Suprapubic skin (tissue), 4 donors: ENCODE results near the gene TMEM174. TPM values are rescaled to one million over a fixed set of nuclear protein-coding genes. Genes with fewer than 3 reads are reported as not detected.

ENCODE experiments used
- DNase-seq, 2 donors: peaks; one replicate each; pipeline ENCODE4 v3.0.0-alpha.2; 2019; ENCODE audit warnings: low spot score in 2 of 2
- H3K27ac ChIP-seq: fragments of 200-600 bp; sonication (generic); one replicate; pipeline ENCODE4 v1.5.1; 2019
- H3K27me3 ChIP-seq: fragments of 200-600 bp; sonication (generic); one replicate; pipeline ENCODE4 v1.5.1; 2019
- H3K36me3 ChIP-seq: fragments of 200-600 bp; sonication (generic); one replicate; pipeline ENCODE4 v1.5.1; 2019
- H3K4me1 ChIP-seq: fragments of 200-600 bp; sonication (generic); one replicate; pipeline ENCODE4 v1.5.1; 2019
- H3K4me3 ChIP-seq: fragments of 200-600 bp; sonication (generic); one replicate; pipeline ENCODE4 v1.5.1; 2019; ENCODE audit warnings: mild to moderate bottlenecking
- H3K9me3 ChIP-seq: fragments of 200-600 bp; sonication (generic); one replicate; pipeline ENCODE4 v1.5.1; 2019
- EP300 ChIP-seq: sonication (generic); formaldehyde crosslinking; IDR thresholded peaks from one replicate; pipeline ENCODE4 v1.6.1; 2017; ENCODE audit warnings: antibody characterized with exemption
- POLR2A ChIP-seq, 2 donors: fragments of 450-650 bp; IDR thresholded peaks; one replicate each; pipeline ENCODE4 v1.6.1; 2017; ENCODE audit warnings: antibody characterized with exemption in 2 of 2, mild to moderate bottlenecking in 2 of 2, moderate library complexity in 2 of 2
- POLR2AphosphoS5 ChIP-seq, 3 donors: sonication (generic); formaldehyde crosslinking; IDR thresholded peaks; one replicate each; pipeline ENCODE4 v1.6.1; 2017; ENCODE audit warnings: antibody characterized with exemption in 3 of 3
- WGBS: methylation state at CpG from one replicate; pipeline ENCODE4 v1.1.5; 2018; 5-methylcytosine and 5-hydroxymethylcytosine counted together
- total RNA-seq, 4 donors: library from RNA; depleted of rRNA; stranded (reverse); fragments of >200 nt; gene quantifications; one replicate each; pipeline ENCODE4 v1.1.0, GENCODE V29; 2016
- TF ChIP-seq, protein P1 (sequence below), 2 donors: fragments of 200-600 bp in 1 of 2; fragments of 450-650 bp in 1 of 2; sonication (generic) in 1 of 2; IDR thresholded peaks; one replicate each; pipeline ENCODE4 v1.5.1; 2016 to 2019; ENCODE audit warnings: antibody characterized with exemption in 2 of 2, mild to moderate bottlenecking in 1 of 2, moderate library complexity in 1 of 2

The TMEM174 gene
- total RNA-seq, 4 donors from 2014 or later: not detected

DNA sequence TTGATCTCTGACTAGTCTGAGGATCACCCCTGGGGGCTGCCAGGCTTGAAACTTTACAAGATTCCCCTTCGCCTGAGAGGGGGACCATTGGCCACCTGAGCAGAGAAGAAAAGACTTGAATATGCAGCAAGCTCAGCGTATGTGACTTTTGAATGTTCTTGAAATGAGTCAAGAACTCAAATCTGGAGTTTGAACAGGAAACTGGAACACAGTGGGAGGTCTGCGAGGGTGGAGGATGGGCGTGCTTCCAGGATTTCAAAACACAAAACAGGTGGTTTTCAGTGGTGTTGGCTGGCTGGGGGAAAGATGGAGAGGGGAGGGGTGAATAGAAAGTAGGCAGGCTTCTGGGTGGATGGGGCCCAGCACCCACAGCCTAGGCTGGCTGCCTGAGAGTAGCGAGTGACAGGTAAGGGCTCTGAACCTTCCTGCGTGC lies 40.6 kb downstream of the TMEM174 start:
- WGBS: 33% methylated on average over 6 of the region's 6 CpGs
- no peaks in the 10 kb centered on the region for H3K36me3 ChIP-seq
- DNase-seq: no peak
- peaks cover 5% of the 10 kb centered on the region for H3K9me3 ChIP-seq
- peaks cover 16% of the 10 kb centered on the region for H3K4me1 ChIP-seq
- H3K27me3 ChIP-seq: peaks cover 64% of the 10 kb centered on the region
- H3K4me3 ChIP-seq: no peak overlapping the region
- H3K27ac ChIP-seq: no peak overlapping the region
- TF ChIP-seq EP300: no peak
- TF ChIP-seq, protein P1, sequence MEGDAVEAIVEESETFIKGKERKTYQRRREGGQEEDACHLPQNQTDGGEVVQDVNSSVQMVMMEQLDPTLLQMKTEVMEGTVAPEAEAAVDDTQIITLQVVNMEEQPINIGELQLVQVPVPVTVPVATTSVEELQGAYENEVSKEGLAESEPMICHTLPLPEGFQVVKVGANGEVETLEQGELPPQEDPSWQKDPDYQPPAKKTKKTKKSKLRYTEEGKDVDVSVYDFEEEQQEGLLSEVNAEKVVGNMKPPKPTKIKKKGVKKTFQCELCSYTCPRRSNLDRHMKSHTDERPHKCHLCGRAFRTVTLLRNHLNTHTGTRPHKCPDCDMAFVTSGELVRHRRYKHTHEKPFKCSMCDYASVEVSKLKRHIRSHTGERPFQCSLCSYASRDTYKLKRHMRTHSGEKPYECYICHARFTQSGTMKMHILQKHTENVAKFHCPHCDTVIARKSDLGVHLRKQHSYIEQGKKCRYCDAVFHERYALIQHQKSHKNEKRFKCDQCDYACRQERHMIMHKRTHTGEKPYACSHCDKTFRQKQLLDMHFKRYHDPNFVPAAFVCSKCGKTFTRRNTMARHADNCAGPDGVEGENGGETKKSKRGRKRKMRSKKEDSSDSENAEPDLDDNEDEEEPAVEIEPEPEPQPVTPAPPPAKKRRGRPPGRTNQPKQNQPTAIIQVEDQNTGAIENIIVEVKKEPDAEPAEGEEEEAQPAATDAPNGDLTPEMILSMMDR (IDR thresholded peaks at IDR 0.05): no peak
- TF ChIP-seq POLR2AphosphoS5 (IDR thresholded peaks at IDR 0.05): no peak

DNA sequence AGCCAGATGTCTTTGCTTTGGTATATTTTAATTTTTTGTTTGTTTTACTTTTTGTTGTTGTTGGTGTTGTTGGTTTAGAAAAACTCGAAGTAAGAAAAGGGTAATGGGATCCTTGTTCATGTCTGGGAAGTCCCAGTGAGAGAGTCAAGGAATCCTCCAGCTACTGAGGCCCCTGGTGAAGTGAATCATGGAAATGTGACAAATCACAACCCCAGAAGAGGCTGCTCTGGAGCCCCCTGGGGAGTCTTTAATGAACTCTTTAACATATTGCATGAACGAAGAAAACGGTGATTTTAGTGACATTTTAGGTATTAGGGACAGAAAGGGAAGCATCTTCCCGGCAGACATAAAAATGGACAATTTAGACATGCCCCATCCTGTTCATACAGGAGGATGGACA lies 41.3 kb downstream of the TMEM174 start:
- peaks cover under 1% of the 10 kb centered on the region for H3K9me3 ChIP-seq
- peaks cover 16% of the 10 kb centered on the region for H3K4me1 ChIP-seq
- no peak for TF ChIP-seq POLR2AphosphoS5 (IDR thresholded peaks at IDR 0.05)
- no peak for TF ChIP-seq EP300
- no peak for TF ChIP-seq POLR2A (IDR thresholded peaks at IDR 0.05)
- TF ChIP-seq, protein P1 (IDR thresholded peaks at IDR 0.05): no peak
- no peak overlapping the region for H3K27ac ChIP-seq
- no peaks in the 10 kb centered on the region for H3K36me3 ChIP-seq
- H3K27me3 ChIP-seq: peaks cover 70% of the 10 kb centered on the region
- DNase-seq: no peak
- H3K4me3 ChIP-seq: no peak overlapping the region
- 35% methylated on average over 4 of the region's 4 CpGs for WGBS

DNA sequence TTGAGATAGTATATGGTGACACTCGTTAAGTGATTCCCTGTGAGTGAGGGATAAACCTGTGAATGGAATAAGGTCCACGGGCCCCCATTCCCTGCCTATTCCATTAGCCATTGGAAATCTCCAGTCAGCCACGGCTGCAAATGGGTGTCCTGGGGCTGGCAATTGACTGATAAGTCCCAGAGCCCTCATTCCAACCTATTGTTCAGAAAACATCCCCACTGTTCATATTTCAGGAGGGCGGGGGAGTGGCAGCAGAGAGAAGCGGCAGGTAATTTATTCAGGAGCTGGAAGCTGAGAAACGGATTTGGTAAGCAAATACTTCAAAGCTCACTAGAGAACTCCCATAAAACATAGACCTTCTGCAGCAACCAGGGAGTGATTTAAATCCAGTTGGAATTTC lies 42.0 kb downstream of the TMEM174 start:
- no peak for TF ChIP-seq POLR2AphosphoS5 (IDR thresholded peaks at IDR 0.05)
- WGBS: 42% methylated on average over 6 of the region's 6 CpGs
- Histone ChIP-seq H3K4me1 (peaks cover 16% of the 10 kb centered on the region), H3K4me3 (no peak overlapping the region), H3K27ac (no peak overlapping the region), H3K36me3 (no peaks in the 10 kb centered on the region), H3K9me3 (no peaks in the 10 kb centered on the region), H3K27me3 (peaks cover 70% of the 10 kb centered on the region)
- no peak for DNase-seq

DNA sequence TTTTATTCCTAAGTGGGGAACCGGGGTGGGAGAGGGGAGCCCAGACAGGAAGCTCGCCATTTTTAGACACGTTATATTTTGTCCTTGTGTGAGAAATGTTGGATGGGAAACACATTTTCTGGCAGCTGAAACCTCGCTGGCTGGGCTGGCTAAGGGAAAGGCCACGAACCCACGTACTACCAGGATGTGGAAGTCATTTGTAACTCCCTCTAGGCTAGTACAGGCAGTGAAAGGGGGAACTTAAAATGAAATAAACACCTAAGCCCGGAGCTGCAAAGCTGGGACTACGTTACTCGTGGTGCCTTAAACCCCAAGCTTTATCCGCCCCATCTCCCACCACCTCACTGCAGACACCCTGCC lies 42.5 kb downstream of the TMEM174 start:
- peaks cover 16% of the 10 kb centered on the region for H3K4me1 ChIP-seq
- no peak for DNase-seq
- WGBS: 4% methylated on average over 10 of the region's 10 CpGs
- TF ChIP-seq POLR2A (IDR thresholded peaks at IDR 0.05): no peak
- TF ChIP-seq, protein P1 (IDR thresholded peaks at IDR 0.05): no peak
- no peak for TF ChIP-seq POLR2AphosphoS5 (IDR thresholded peaks at IDR 0.05)
- peak overlapping the region; percentile 35 for H3K4me3 ChIP-seq
- no peaks in the 10 kb centered on the region for H3K9me3 ChIP-seq
- H3K27me3 ChIP-seq: peaks cover 75% of the 10 kb centered on the region
- H3K27ac ChIP-seq: no peak overlapping the region
- no peaks in the 10 kb centered on the region for H3K36me3 ChIP-seq

DNA sequence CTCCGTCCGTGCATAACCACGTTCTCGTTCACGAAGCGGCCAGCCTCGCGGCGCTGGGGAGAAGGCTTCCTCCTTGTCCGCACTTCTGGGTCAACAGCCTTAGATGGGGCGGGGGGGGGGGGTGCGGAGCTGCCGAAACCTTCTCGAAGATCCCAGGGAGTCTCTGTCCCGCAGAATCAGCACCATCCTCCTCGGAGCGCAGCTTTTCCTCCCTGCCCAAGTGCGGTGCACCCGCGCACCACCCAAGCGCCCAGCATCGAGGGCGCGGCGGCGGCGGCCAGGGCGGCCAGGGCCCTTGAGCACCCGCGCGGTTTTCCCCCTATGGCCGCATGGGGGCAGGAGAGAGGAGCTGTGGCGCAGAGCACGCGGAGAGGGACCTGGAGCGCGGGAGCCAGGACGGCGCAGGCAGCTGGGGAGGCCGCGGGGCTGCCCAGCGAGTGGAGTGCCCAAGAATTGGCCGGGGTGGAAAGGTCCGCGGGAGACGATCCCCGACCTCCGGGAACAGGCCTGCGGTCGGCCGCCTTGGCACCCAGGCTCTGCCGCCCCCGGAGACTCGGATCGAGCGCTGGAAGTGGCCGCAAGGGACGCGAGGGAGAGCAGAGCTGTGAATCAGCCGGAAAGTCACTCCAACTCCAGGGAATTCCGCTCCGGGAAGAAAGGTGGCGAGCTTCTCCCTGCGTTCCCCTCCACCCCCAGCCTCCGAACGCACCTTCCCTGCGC lies 43.1 kb downstream of the TMEM174 start:
- Histone ChIP-seq H3K9me3 (no peaks in the 10 kb centered on the region), H3K36me3 (no peaks in the 10 kb centered on the region), H3K27me3 (peaks cover 74% of the 10 kb centered on the region), H3K4me1 (peaks cover 16% of the 10 kb centered on the region), H3K4me3 (peak overlapping the region; percentile 35), H3K27ac (no peak overlapping the region)
- WGBS: under 1% methylated on average over 14 of the region's 67 CpGs
- DNase-seq: peak in 1 of 2 donors; percentile 80
- no peak for TF ChIP-seq POLR2AphosphoS5 (IDR thresholded peaks at IDR 0.05)
- TF ChIP-seq, protein P1 (IDR thresholded peaks at IDR 0.05): peak; percentile 50 to 95
